ENCODE data around the gene ELFN1.
"Not testable (repeated sequence)": the region's sequence is repeated elsewhere in the genome, so short reads cannot be mapped to it uniquely, and the experiment has no call there.

Gene ELFN1

GRCh38 chr7:1707756-1708595 lies 37.9 kb downstream of the ELFN1 start:
- no peak for DNase-seq (ENCODE audit: low read depth in 2 of 3, low spot score in 2 of 3)

- no peak for DNase-seq (ENCODE audit: low read depth in 2 of 3, low spot score in 2 of 3)
Measured at GRCh38 chr7:1708596-1709251, 38.6 kb downstream of the ELFN1 start.

- no peak for DNase-seq (ENCODE audit: low read depth in 2 of 3, low spot score in 2 of 3)
Measured at GRCh38 chr7:1709281-1709680, 39.2 kb downstream of the ELFN1 start.

- DNase-seq (ENCODE audit: low read depth in 2 of 3, low spot score in 2 of 3) = no peak
Measured at GRCh38 chr7:1709900-1710299, 39.8 kb downstream of the ELFN1 start.

GRCh38 chr7:1710936-1711335 lies 40.9 kb downstream of the ELFN1 start:
- no peak for DNase-seq (ENCODE audit: low read depth in 2 of 3, low spot score in 2 of 3)

GRCh38 chr7:1712907-1713501 lies 42.9 kb downstream of the ELFN1 start:
- DNase-seq (ENCODE audit: low read depth in 2 of 3, low spot score in 2 of 3) = no peak

- DNase-seq (ENCODE audit: low read depth in 2 of 3, low spot score in 2 of 3) = no peak
Measured at GRCh38 chr7:1713502-1714484, 43.7 kb downstream of the ELFN1 start.

- DNase-seq (ENCODE audit: low read depth in 2 of 3, low spot score in 2 of 3) = no peak
Measured at GRCh38 chr7:1714583-1715330, 44.7 kb downstream of the ELFN1 start.

- DNase-seq (ENCODE audit: low read depth in 2 of 3, low spot score in 2 of 3) = no peak
Measured at GRCh38 chr7:1715331-1715625, 45.2 kb downstream of the ELFN1 start.

GRCh38 chr7:1715671-1716074 lies 45.6 kb downstream of the ELFN1 start:
- DNase-seq (ENCODE audit: low read depth in 2 of 3, low spot score in 2 of 3) = no peak

- DNase-seq (ENCODE audit: low read depth in 2 of 3, low spot score in 2 of 3) = no peak
Measured at GRCh38 chr7:1716263-1717094, 46.4 kb downstream of the ELFN1 start.

- no peak for DNase-seq (ENCODE audit: low read depth in 2 of 3, low spot score in 2 of 3)
Measured at GRCh38 chr7:1717095-1717483, 47.0 kb downstream of the ELFN1 start.

GRCh38 chr7:1717903-1718676 lies 48.0 kb downstream of the ELFN1 start:
- no peak for DNase-seq (ENCODE audit: low read depth in 2 of 3, low spot score in 2 of 3)

- DNase-seq (ENCODE audit: low read depth in 2 of 3, low spot score in 2 of 3) = not testable (repeated sequence)
Measured at GRCh38 chr7:1718850-1719249, 48.8 kb downstream of the ELFN1 start.

GRCh38 chr7:1719256-1719655 lies 49.2 kb downstream of the ELFN1 start:
- DNase-seq (ENCODE audit: low read depth in 2 of 3, low spot score in 2 of 3) = not testable (repeated sequence)

- no peak for DNase-seq (ENCODE audit: low read depth in 2 of 3, low spot score in 2 of 3)
Measured at GRCh38 chr7:1719913-1720312, 49.8 kb downstream of the ELFN1 start.

- no peak for DNase-seq (ENCODE audit: low read depth in 2 of 3, low spot score in 2 of 3)
Measured at GRCh38 chr7:1720326-1720725, 50.2 kb downstream of the ELFN1 start.

GRCh38 chr7:1721047-1721690 lies 51.1 kb downstream of the ELFN1 start:
- DNase-seq (ENCODE audit: low read depth in 2 of 3, low spot score in 2 of 3) = no peak
